Calu3 (cell line): ENCODE results near the gene STIM2. TPM values are rescaled to one million over a fixed set of nuclear protein-coding genes. Genes with fewer than 3 reads are reported as not detected.

Source experiments
- BruUV-seq: library from RNA; stranded (reverse); fragments of 400-500 nt; replicated peaks from 2 replicates; lab custom pipeline; 2021; lab: Mats Ljungman, UMichigan
- CTCF ChIA-PET: fragments of 300-600 bp; sonication (Branson Sonifier 250); formaldehyde crosslinking; loops from one replicate; lab custom pipeline; 2022; ENCODE audit warnings: antibody characterized with exemption; lab: Charles Lee
- DNase-seq: peaks from one replicate; pipeline ENCODE4 v3.0.0; 2022
- H3K27ac Mint-ChIP-seq: one replicate; pipeline ENCODE4 v1.8.0; 2022; ENCODE audit warnings: mixed read lengths; ENCODE audit not compliant: unreplicated experiment
- H3K27me3 Mint-ChIP-seq: one replicate; pipeline ENCODE4 v1.8.0; 2022; ENCODE audit warnings: mixed read lengths; ENCODE audit not compliant: unreplicated experiment
- H3K36me3 Mint-ChIP-seq: one replicate; pipeline ENCODE4 v1.8.0; 2022; ENCODE audit warnings: mild to moderate bottlenecking, moderate library complexity, mixed read lengths; ENCODE audit not compliant: insufficient read depth, unreplicated experiment
- H3K4me1 Mint-ChIP-seq: one replicate; pipeline ENCODE4 v1.8.0; 2022; ENCODE audit warnings: mild to moderate bottlenecking, low read depth, mixed read lengths; ENCODE audit not compliant: unreplicated experiment
- H3K4me3 Mint-ChIP-seq: one replicate; pipeline ENCODE4 v1.8.0; 2022; ENCODE audit warnings: mild to moderate bottlenecking, low read depth, moderate library complexity, mixed read lengths; ENCODE audit not compliant: unreplicated experiment
- H3K9me3 Mint-ChIP-seq: one replicate; pipeline ENCODE4 v1.8.0; 2022; ENCODE audit warnings: low read depth, mixed read lengths; ENCODE audit not compliant: unreplicated experiment
- CTCF ChIP-seq: fragments of 200-600 bp; IDR thresholded peaks from one replicate; pipeline ENCODE4 v1.8.0; 2022; ENCODE audit warnings: antibody characterized with exemption; ENCODE audit not compliant: unreplicated experiment
- intact Hi-C: fragments of 100-400 bp; cut with micrococcal nuclease; formaldehyde crosslinking; loops from one replicate; pipeline ENCODE4 v1.10.0; 2022; ENCODE audit not compliant: unreplicated experiment
- total RNA-seq: library from RNA; stranded (reverse); gene quantifications from 2 replicates; pipeline ENCODE4 v1.2.3, GENCODE V29; 2022

The STIM2 gene
- total RNA-seq, 1 experiment from 2014 or later: 24.2 TPM

GRCh38 chr4:26899991-26900390 lies 39.4 kb downstream of the STIM2 start:
- intact Hi-C loops: no loop called here
- Mint-ChIP-seq H3K4me1 (peaks cover 10% of the 10 kb centered on the region), H3K36me3 (no peaks in the 10 kb centered on the region), H3K9me3 (no peaks in the 10 kb centered on the region), H3K27me3 (no peaks in the 10 kb centered on the region), H3K27ac (no peak overlapping the region), H3K4me3 (no peak overlapping the region)
- CTCF ChIA-PET: no interaction called here
- no TSS peak for BruUV-seq
- DNase-seq: no peak
- no peak for TF ChIP-seq CTCF

- intact Hi-C loops: no loop called here
- no peak overlapping the region for H3K4me3 Mint-ChIP-seq
- H3K4me1 Mint-ChIP-seq: peaks cover 16% of the 10 kb centered on the region
- H3K27ac Mint-ChIP-seq: no peak overlapping the region
- no peak for TF ChIP-seq CTCF
- no peaks in the 10 kb centered on the region for H3K36me3 Mint-ChIP-seq
- no peaks in the 10 kb centered on the region for H3K27me3 Mint-ChIP-seq
- no TSS peak for BruUV-seq
- H3K9me3 Mint-ChIP-seq: no peaks in the 10 kb centered on the region
- CTCF ChIA-PET: no interaction called here
- no peak for DNase-seq
Observed at GRCh38 chr4:26900765-26901164, 40.1 kb downstream of the STIM2 start.

- BruUV-seq: no TSS peak
- TF ChIP-seq CTCF: no peak
- intact Hi-C loops: no loop called here
- H3K27me3 Mint-ChIP-seq: no peaks in the 10 kb centered on the region
- no peak overlapping the region for H3K4me3 Mint-ChIP-seq
- H3K36me3 Mint-ChIP-seq: no peaks in the 10 kb centered on the region
- H3K27ac Mint-ChIP-seq: no peak overlapping the region
- peaks cover 16% of the 10 kb centered on the region for H3K4me1 Mint-ChIP-seq
- CTCF ChIA-PET: interaction anchor here (0.7 kb wide), 1 partner anchor 199 kb away, joined by 3 read pairs; no protein-coding TSS in a partner anchor
- H3K9me3 Mint-ChIP-seq: no peaks in the 10 kb centered on the region
- DNase-seq: no peak
Observed at GRCh38 chr4:26905172-26905571, 44.5 kb downstream of the STIM2 start.

- CTCF ChIA-PET: no interaction called here
- intact Hi-C loops: no loop called here
- DNase-seq: no peak
Observed at GRCh38 chr4:26907731-26908599, 47.3 kb downstream of the STIM2 start.

More at GRCh38 chr4:26907731-26908599, 47.3 kb downstream of the STIM2 start:
- H3K36me3 Mint-ChIP-seq: no peaks in the 10 kb centered on the region
- H3K27me3 Mint-ChIP-seq: no peaks in the 10 kb centered on the region
- TF ChIP-seq CTCF: no peak
- no peak overlapping the region for H3K27ac Mint-ChIP-seq
- no TSS peak for BruUV-seq
- H3K4me3 Mint-ChIP-seq: no peak overlapping the region
- no peaks in the 10 kb centered on the region for H3K9me3 Mint-ChIP-seq
- peaks cover 16% of the 10 kb centered on the region for H3K4me1 Mint-ChIP-seq
